HG03135 (cell line): ENCODE results near the gene HIKESHI.
"Not testable (repeated sequence)": the region's sequence is repeated elsewhere in the genome, so short reads cannot be mapped to it uniquely, and the experiment has no call there.

Experiments
- ATAC-seq: cut with Tn5 transposase; IDR thresholded peaks from one replicate; pipeline ENCODE4 v1.9.1; 2021; ENCODE audit warnings: mild to moderate bottlenecking, moderate library complexity; ENCODE audit not compliant: unreplicated experiment

The HIKESHI gene

DNA sequence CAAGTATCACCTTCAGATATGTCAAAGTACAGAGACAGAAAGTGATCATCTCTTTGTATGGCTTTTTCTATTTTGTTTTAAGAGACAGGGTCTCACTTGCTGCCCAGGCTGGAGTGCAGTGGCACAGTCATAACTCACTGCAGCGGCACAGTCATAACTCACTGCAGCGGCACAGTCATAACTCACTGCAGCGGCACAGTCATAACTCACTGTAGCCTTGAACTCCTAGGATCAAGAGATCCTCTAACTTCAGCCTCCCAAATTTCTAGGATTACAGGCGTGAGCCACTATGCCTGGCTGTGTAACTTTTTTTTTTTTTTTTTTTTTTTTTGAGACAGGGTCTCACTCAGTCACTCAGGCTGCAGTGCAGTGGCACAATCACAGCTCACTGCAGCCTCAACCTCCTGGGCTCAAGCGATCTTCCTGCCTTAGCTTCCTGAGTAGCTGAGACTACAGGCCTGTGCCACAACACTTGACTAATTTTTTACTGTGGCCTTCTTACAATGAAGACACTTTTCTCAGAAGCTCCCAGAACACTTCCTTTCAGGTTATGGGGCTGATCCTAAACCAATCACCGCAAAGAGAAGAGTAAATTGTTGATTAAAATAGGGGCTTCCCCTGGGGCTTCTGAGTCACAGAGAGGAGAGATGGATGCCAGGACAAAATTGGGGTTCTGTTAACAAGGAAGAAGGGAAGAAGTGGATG lies 9.0 kb upstream of the HIKESHI start:
- ATAC-seq = peak; percentile 63

GRCh38 chr11:86294026-86294425 lies 8.0 kb upstream of the HIKESHI start:
- ATAC-seq = no peak

DNA sequence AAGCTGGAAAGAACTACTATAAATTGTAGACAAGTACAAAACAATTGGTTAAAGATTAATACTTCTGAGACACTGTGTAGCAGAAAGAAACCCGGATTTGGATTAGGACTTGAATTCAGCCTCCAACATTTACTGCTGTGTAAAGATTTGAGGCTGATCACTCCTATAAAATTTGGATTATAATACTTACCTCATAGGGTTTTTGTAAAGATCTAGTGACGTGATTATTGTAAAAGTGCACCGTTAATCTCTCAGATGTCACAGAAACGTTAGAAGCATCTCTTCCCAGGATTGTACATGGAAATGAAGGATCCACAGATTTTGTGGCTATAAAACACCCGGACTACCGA lies 323 bp upstream of the HIKESHI start:
- peak; percentile 11 for ATAC-seq

GRCh38 chr11:86303257-86303656 lies 1.2 kb downstream of the HIKESHI start:
- no peak for ATAC-seq

DNA sequence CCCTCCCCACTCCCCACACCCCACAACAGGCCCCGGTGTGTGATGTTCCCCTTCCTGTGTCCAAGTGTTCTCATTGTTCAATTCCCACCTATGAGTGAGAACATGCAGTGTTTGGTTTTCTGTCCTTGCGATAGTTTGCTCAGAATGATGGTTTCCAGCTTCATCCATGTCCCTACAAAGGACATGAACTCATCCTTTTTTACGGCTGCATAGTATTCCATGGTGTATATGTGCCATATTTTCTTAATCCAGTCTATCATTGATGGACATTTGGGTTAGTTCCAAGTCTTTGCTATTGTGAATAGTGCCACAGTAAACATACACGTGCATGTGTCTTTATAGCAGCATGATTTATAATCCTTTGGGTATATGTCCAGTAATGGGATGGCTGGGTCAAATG lies 6.7 kb downstream of the HIKESHI start:
- ATAC-seq = not testable (repeated sequence)

DNA sequence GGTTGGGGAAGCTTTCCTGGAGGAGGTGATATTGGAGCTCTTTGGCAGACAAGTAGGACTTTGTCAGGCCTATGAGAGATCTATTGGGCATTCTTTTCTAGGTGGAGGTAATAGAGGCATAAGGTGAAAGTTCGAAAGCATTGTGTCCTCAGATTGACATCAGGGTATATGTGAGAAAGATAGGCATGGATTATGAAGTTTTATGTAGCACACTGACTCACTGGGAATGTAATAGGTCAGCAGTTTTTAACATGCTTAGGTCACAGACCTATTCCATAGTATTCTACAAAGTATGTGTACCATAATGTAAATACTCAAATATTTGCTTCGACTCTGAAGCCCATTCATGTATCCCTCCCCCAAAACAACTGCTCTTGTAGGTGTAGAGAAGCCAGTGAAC lies 11.8 kb downstream of the HIKESHI start:
- ATAC-seq = no peak

GRCh38 chr11:86314636-86315035 lies 12.6 kb downstream of the HIKESHI start:
- no peak for ATAC-seq

DNA sequence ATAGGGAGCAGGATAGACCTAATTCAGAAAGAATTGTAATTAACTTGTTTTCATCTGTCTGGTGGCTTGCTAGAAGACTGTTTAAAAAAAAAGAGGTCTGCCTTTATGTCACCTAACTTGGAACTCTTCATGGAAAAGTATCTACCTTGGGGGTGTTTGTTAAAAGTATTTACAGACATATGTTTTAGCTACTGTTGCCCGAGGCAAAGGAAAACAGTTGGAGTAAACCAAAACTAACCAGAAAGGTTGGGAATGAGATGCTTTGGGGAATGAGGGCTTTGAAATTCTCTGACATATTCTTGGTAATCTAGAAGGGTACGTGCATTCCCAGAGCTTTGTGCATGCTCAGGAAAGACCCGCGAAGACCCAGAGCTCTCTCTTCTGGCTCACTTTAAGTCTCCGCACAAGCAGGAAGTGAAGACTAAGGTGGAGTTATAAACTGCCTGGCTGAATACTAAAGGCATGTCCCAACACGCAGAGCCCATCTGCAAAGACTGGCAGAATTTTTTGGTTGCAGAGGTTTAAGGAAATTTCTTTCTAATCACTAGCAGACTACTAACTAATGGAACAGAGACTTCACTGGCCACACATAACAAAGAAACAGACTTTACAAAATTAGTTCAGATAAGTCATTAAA lies 33.2 kb downstream of the HIKESHI start:
- no peak for ATAC-seq

- no peak for ATAC-seq
Measured at GRCh38 chr11:86337227-86337626, 35.2 kb downstream of the HIKESHI start.

DNA sequence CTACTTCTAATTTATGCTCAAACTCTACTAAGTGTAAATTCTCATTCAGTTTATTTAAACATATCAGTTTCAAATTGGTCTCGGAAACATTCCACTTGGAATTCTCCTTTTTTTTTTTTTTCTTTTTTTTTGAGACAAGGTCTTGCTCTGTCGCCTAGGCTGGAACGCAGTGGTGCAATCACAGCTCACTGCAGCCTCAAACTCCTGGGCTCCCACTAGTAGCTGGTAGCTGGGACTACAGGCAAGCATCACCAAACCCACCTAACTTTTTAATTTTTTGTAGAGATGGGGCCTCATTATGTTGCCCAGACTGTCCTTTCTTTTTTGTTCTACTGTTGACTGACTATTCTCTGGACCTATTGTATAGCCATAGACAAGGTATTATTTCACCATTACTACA lies 39.3 kb downstream of the HIKESHI start:
- ATAC-seq = no peak

DNA sequence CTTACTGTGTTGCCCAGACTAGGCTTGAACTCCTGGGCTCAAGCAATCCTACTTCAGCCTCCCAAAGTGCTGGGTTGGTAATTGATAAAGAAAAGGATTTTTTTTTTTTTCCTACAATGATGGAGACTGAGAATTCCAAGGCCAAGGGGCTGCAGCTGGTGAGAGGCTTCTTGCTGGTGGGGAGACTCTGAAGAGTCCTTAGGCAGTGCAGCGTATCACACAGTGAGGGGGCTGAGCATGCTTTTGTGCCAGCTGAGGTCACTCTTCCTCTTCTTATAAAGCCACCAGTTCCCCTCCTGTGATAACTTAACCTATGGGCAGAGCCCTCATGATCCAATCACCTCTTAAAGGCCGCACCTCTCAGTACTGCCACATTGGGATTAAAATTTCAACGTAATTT lies 44.5 kb downstream of the HIKESHI start:
- ATAC-seq = no peak

DNA sequence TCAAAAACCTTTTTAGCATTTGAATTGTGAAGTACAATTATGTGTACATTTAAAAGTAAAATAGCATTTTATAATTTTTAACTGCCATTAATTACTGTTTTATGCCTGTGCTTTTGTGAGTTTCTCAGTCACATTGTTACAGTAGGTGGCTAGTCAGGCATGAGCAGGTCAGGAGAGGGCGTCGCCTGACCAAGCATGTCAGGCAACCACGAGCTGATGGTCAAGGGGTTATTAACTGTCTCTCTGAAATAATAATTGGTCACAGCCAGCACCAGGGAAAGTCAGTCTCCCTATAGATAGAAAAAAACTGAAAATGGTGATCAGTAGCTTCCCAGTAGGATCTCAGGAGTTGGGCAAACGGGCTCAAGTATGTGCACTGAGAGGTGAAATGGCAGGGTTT lies 53.2 kb downstream of the HIKESHI start:
- ATAC-seq = no peak

DNA sequence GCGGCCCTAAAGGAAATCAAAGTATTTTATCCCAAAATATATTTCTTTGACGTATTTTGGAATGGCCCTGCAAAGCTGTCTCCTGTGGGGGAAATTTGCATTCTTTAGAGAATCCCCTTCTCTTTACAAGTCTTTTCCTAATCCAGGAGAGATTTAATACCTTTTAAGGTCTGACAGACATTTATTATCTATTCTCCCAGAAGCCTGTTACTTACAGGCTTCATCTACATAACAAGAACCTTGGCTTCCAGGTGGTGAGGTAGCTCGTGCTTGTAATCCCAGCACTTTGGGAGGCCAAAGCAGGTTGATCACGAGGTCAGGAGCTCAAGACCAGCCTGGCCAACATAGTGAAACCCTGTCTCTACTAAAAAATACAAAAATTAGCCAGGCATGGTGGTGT lies 55.4 kb downstream of the HIKESHI start:
- ATAC-seq = not testable (repeated sequence)

GRCh38 chr11:86358720-86359119 lies 56.7 kb downstream of the HIKESHI start:
- no peak for ATAC-seq

DNA sequence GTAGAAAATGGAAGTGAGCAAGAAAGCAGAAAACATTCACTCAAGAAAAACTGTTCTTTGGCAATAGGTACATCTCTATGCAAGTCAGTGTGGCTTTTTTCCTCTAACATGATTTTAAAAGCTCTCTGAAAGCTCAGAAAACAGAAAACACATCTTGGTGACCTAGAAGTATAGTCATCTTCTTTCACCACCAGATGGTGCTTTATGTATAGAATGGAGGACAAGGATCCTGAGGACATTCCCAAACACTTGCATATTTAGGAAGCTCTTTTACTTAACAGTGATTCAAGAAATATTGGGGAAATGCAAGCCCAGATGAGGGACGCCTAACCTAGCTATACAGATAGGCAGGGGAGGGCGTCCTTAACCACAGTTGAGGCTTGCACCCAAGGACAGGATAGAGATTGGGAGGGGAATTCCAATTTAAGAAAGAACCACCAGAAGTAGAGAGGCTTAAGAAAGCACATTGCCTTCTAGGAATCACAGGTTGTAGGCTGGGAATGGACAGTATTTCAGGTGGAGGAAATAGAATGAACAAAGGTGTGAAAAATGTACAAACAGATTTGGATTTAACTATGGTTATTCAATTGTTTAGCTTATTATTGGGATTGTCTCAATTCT lies 58.8 kb downstream of the HIKESHI start:
- no peak for ATAC-seq

DNA sequence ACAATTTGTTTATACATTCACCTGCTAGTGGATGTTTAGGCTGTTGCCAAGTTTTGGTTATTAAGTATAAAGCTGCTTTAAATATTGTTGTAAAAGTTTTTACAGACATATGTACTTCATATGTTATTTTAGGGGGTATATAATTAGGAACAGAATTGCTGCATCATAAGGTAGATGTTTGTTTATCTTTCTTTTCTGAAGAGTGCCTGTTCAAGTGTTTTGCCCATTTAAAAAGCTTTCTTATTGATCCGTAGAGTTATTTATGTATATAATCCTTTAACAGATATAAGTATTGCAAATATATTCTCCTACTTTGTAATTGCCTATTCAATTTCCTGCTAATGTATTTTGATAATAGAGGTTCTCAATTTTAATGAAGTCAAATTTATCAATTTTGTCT lies 61.4 kb downstream of the HIKESHI start:
- ATAC-seq = no peak

- ATAC-seq = no peak
Measured at GRCh38 chr11:86365546-86365945, 63.5 kb downstream of the HIKESHI start.

DNA sequence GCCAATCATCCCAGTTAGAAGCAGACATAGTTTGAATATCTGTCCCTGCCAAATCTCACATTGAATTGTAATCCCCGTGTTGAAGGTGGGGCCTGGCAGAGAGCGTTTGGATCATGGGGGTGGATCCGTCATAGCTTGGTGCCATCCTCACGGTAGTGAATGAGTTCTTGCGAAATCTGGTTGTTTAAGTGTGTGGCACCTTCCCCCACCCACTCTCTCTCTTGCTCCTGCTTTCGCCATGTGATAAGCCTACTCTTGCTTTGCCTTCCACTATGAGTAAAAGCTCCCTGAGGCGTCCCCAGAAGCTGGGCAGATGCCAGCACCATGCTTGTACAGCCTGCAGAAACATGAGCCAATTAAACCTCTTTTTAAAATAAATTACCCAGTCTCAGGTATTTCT lies 67.6 kb downstream of the HIKESHI start:
- ATAC-seq = no peak

- no peak for ATAC-seq
Measured at GRCh38 chr11:86370171-86370570, 68.1 kb downstream of the HIKESHI start.

DNA sequence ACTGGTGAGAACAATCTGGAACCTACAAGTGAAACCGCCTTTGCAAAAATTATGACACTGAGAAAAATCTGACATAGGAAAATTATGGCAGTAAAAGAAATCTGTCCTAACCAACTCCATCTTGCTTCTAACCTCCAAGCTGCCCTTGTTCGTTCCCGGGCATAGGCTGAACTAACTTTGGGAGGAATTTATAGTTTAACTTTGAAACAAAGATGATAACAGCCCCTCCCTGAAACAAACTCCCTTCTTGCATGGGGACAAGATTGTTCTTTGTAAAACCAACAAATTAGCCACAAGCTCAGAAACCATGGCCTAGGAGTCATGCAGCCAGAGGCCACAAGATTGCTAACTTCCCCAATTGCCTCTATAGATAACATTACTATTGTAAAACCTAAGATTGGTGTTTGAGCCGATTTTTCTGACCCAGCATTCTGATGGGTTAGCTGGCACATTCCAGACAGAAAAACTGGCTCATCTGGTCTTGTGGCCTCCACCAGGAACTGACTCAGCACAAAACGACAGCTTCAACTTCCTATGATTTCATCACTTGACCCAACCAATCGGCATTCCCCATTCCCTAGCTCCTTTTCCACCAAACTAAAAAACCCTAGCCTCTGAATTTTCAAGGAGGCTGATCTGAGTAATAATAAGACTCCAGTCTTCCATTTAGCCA lies 69.0 kb downstream of the HIKESHI start:
- ATAC-seq = no peak

DNA sequence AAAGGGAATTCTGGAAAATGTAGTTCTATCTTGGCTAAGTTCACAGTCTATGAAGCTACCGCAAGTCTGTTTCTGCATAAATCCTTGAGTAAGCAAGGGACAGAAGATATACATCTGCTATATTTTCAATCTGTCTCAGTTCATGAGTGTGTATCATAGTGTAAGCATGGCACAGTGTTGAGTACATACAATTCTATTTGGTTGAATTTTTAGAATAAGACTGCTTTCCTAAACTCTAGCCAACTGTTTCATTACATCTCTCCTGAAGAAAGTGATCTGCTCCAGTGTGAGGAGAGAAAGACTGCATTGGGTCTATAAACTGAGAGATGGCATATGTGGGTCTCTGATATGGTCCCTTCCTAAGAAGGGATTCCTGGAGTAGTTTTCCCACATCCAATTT lies 70.0 kb downstream of the HIKESHI start:
- ATAC-seq = no peak

- ATAC-seq = no peak
Measured at GRCh38 chr11:86372586-86372985, 70.5 kb downstream of the HIKESHI start.
